GM12891 (cell line): ENCODE measurements around the gene ANO9.
"Not testable (repeated sequence)": the region's sequence is repeated elsewhere in the genome, so short reads cannot be mapped to it uniquely, and the experiment has no call there.

Source experiments
- DNase-seq: peaks from one replicate; pipeline ENCODE4 v3.0.0; 2011; ENCODE audit warnings: low spot score; ENCODE audit not compliant: insufficient read length
- FAIRE-seq: peaks from 2 replicates; lab custom pipeline; 2011; peaks lifted over from hg19 to GRCh38; lab: Jason Lieb, UNC
- PAX5 ChIP-seq: IDR thresholded peaks from 2 replicates; pipeline ENCODE4 v1.6.1; 2011; ENCODE audit warnings: low read length, moderate library complexity, mild to moderate bottlenecking; ENCODE audit not compliant: insufficient read depth, severe bottlenecking
- POLR2A ChIP-seq: IDR thresholded peaks from 2 replicates; pipeline ENCODE4 v1.6.1; 2011; ENCODE audit warnings: low read depth, low read length, control low read depth
- POLR2AphosphoS5 ChIP-seq: IDR thresholded peaks from 2 replicates; pipeline ENCODE4 v1.6.1; 2011; ENCODE audit warnings: low read depth, low read length, control low read depth
- POU2F2 ChIP-seq: IDR thresholded peaks from 2 replicates; pipeline ENCODE4 v1.6.1; 2011; ENCODE audit warnings: low read depth, mild to moderate bottlenecking, control low read depth, low read length, moderate library complexity
- SPI1 ChIP-seq: IDR thresholded peaks from 2 replicates; pipeline ENCODE4 v1.6.1; 2011; ENCODE audit warnings: low read depth, low read length, control low read depth
- TAF1 ChIP-seq: IDR thresholded peaks from 2 replicates; pipeline ENCODE4 v1.6.1; 2011; ENCODE audit warnings: low read depth, low read length, control low read depth

Gene ANO9

GRCh38 chr11:437228-437870, 4.5 kb downstream of the ANO9 start:
- TF ChIP-seq POLR2AphosphoS5 (no peak), TAF1 (no peak), SPI1 (no peak), PAX5 (no peak), POLR2A (no peak), POU2F2 (no peak)
- no peak for FAIRE-seq
- DNase-seq, result no peak

- FAIRE-seq, result peak; percentile 89
Measured at GRCh38 chr11:434999-435740, 6.6 kb downstream of the ANO9 start.

GRCh38 chr11:434496-434895, 7.3 kb downstream of the ANO9 start:
- TF ChIP-seq PAX5, result no peak
- no peak for TF ChIP-seq POLR2A
- TF ChIP-seq TAF1, result no peak
- TF ChIP-seq POLR2AphosphoS5, result no peak
- TF ChIP-seq POU2F2, result no peak
- no peak for TF ChIP-seq SPI1

More at GRCh38 chr11:434999-435740, 6.6 kb downstream of the ANO9 start:
- not testable (repeated sequence) for DNase-seq

DNA sequence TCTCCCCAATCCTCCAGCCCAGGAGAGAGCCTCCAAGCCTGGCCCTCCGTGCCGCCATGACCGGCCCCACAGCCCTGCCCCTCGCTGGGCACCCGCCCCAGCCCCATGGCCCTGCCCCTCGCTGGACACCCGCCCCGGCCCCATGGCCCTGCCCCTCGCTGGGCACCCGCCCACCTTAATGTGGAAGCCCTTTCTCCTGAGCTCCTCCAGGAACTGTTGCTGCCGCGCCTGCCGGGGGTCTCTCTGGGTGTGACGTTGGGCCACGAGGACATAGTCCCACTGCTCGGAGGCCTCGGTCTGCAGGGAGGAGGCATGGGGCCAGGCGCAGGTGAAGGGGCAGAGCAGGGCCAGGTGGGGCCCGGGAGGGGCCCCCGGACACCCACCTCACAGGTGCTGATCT, 8.2 kb downstream of the ANO9 start:
- TF ChIP-seq TAF1 (no peak), SPI1 (no peak), POU2F2 (no peak), POLR2A (no peak), POLR2AphosphoS5 (no peak), PAX5 (no peak)
- DNase-seq, result no peak

More at GRCh38 chr11:434496-434895, 7.3 kb downstream of the ANO9 start:
- FAIRE-seq (no peak), DNase-seq (no peak)

DNA sequence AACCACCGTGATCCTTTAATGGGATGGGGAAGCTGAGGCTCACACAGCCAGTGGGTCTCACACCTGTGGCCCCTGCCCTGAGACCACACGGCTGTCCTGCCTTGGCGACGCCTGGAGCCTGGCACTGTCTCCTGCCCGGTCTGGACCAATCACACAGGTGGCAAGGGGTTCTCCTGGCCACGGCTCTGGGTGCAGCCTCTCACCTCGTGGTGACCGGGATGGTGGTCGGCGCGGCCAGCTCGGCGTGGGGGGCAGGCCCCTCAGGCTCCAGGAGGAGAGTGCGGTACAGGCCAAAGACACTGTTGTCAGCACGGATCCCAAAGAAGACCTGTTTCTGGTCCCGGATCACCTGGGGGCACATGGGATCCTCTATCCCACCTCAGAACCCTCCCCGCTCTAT, 8.7 kb downstream of the ANO9 start:
- DNase-seq (no peak), FAIRE-seq (no peak)
- TF ChIP-seq POLR2AphosphoS5 (no peak), TAF1 (no peak), SPI1 (no peak), POU2F2 (no peak), PAX5 (no peak), POLR2A (no peak)

More for the DNA sequence above, 8.2 kb downstream of the ANO9 start:
- no peak for FAIRE-seq

GRCh38 chr11:432501-433100, 9.2 kb downstream of the ANO9 start:
- TF ChIP-seq POU2F2, result no peak
- no peak for TF ChIP-seq PAX5
- no peak for TF ChIP-seq POLR2A
- TF ChIP-seq SPI1, result no peak
- TF ChIP-seq TAF1, result no peak
- FAIRE-seq (no peak), DNase-seq (no peak)

DNA sequence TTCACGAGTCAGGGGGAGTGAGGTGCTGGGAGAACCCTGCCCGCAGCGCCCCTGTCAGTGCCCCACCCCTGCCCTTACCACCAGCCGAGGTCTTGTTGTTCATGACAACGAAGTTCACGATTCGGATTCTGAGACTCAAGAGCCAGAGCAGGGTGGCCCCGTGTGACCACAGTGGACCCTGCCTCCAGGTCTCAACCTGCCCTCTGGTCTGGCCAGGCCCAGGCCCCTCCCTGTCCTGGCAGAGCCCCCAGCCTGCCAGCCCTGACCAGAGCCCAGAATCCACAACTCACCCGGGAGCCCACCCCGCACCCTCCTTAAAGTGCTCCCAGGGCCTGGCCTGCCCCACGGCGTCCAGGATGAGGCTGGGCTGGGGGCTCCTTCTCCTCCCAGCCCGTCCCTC, 9.9 kb downstream of the ANO9 start:
- TF ChIP-seq SPI1 (no peak), POLR2A (no peak), TAF1 (no peak), POU2F2 (no peak), PAX5 (no peak), POLR2AphosphoS5 (no peak)
- DNase-seq (no peak), FAIRE-seq (no peak)

DNA sequence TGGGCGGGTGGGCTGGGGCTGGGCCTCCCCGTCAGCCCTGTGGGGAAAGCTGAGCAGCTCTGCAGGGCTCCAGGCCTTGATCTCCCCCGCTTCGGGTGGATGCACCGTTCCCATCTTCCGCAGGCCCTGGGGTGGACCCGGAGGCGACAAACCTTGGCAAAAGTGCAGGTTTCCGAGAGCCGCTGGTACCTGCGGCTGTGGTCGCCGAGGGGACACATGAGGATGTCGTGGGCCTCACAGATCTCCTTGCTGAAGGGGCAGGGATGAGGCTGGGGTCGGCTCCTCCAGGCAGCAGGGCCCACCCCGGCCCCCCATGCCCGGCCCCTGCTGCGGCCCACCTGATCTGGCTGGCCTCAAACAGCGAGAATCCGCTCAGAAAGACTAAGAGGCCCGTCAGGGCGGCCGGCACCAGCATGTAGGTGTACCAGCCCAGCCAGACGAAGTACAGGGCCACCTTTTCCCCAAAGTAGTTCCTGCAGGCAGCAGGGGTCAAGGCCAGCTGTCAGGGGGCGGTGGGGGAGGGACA, 11.8 kb downstream of the ANO9 start:
- TF ChIP-seq POU2F2, result no peak
- no peak for TF ChIP-seq POLR2AphosphoS5
- no peak for TF ChIP-seq POLR2A
- TF ChIP-seq PAX5, result no peak
- TF ChIP-seq SPI1, result no peak
- TF ChIP-seq TAF1, result no peak
- DNase-seq (no peak), FAIRE-seq (no peak)

DNA sequence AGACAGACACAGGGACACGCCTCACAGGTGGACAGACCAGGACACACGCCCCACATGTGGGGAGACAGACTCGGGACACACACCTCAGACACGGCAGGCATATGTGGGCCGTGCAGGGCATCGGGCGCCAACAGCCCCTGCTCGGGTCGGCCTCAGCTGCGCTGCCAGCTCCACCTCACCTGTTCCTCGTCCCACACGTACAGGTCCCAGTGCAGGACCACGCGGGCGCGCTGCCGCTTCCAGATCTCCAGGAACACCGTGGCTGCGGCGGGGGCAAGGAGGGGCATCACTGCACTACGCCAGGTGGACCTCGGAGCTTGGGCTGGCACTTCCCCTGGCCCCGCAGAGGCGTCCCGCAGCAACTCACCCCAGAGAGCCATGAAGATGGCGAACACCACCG, 12.4 kb downstream of the ANO9 start:
- no peak for DNase-seq
- no peak for TF ChIP-seq SPI1
- TF ChIP-seq POLR2AphosphoS5, result no peak
- TF ChIP-seq POLR2A, result no peak
- no peak for TF ChIP-seq PAX5
- no peak for TF ChIP-seq POU2F2
- no peak for TF ChIP-seq TAF1
- FAIRE-seq, result no peak
